ENCODE results near the gene DNTTIP2. TPM values are rescaled to one million over a fixed set of nuclear protein-coding genes. Genes with fewer than 3 reads are reported as not detected.
"Not testable (repeated sequence)": the region's sequence is repeated elsewhere in the genome, so short reads cannot be mapped to it uniquely, and the experiment has no call there.

Gene DNTTIP2
- total RNA-seq, 1 donor from 2014 or later: 55.3 TPM

DNA sequence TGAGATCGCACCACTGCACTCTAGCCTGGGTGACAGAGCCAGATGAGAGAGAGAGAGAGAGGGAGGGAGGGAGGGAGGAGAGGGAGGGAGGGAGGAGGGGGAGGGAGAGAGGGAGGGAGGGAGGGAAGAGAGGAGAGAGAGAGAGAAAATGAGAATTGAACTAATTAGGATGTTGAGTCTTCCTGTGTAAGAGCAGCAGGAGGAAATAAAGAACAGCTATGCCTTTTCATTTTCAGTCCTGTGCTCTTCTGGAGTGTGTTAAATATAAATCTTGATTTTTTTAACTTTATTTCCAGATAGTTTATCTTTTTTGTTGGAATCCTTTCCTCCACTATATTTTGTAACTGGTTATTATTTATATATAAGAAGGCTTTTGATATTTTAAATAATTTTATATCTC lies 27.1 kb downstream of the DNTTIP2 start:
- H3K4me1 ChIP-seq (ENCODE audit: insufficient read depth, low read length): no peaks in the 10 kb centered on the region
- no peaks in the 10 kb centered on the region for H3K27me3 ChIP-seq (ENCODE audit: insufficient read depth, low read length)
- no peaks in the 10 kb centered on the region for H3K79me2 ChIP-seq (ENCODE audit: insufficient read depth, low read length)
- H3K9me3 ChIP-seq (ENCODE audit: insufficient read depth, low read depth, low read length): no peaks in the 10 kb centered on the region
- H2AFZ ChIP-seq (ENCODE audit: low read depth, low read length): no peak overlapping the region
- Mint-ChIP-seq H3K4me3 (ENCODE audit: unreplicated experiment) (no peak overlapping the region), H3K36me3 (ENCODE audit: low read depth, unreplicated experiment) (peaks cover 7% of the 10 kb centered on the region), H3K4me1 (ENCODE audit: low read depth, unreplicated experiment) (peaks cover 3% of the 10 kb centered on the region), H3K27me3 (ENCODE audit: low read depth, unreplicated experiment) (no peaks in the 10 kb centered on the region), H3K9me3 (ENCODE audit: unreplicated experiment) (peaks cover 15% of the 10 kb centered on the region), H3K27ac (ENCODE audit: unreplicated experiment) (no peak overlapping the region)
- H3K27ac ChIP-seq (ENCODE audit: low read depth, low read length): no peak overlapping the region
- TF ChIP-seq, protein P1, sequence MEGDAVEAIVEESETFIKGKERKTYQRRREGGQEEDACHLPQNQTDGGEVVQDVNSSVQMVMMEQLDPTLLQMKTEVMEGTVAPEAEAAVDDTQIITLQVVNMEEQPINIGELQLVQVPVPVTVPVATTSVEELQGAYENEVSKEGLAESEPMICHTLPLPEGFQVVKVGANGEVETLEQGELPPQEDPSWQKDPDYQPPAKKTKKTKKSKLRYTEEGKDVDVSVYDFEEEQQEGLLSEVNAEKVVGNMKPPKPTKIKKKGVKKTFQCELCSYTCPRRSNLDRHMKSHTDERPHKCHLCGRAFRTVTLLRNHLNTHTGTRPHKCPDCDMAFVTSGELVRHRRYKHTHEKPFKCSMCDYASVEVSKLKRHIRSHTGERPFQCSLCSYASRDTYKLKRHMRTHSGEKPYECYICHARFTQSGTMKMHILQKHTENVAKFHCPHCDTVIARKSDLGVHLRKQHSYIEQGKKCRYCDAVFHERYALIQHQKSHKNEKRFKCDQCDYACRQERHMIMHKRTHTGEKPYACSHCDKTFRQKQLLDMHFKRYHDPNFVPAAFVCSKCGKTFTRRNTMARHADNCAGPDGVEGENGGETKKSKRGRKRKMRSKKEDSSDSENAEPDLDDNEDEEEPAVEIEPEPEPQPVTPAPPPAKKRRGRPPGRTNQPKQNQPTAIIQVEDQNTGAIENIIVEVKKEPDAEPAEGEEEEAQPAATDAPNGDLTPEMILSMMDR (IDR thresholded peaks at IDR 0.05; ENCODE audit: insufficient read depth, low read depth, low read length): no peak
- no peak for TF ChIP-seq EZH2 (IDR thresholded peaks at IDR 0.05; ENCODE audit: insufficient read depth, low read length)
- no peak overlapping the region for H3K9ac ChIP-seq (ENCODE audit: low read length)
- FAIRE-seq: no peak
- no peak overlapping the region for H3K4me2 ChIP-seq (ENCODE audit: low read length)
- no peaks in the 10 kb centered on the region for H4K20me1 ChIP-seq (ENCODE audit: insufficient read depth, low read length)
- no peak overlapping the region for H3K4me3 ChIP-seq (ENCODE audit: insufficient read depth, low read depth, low read length)
- H3K36me3 ChIP-seq (ENCODE audit: insufficient read depth, low read length): no peaks in the 10 kb centered on the region
- DNase-seq (ENCODE audit: low read depth): no peak

DNA sequence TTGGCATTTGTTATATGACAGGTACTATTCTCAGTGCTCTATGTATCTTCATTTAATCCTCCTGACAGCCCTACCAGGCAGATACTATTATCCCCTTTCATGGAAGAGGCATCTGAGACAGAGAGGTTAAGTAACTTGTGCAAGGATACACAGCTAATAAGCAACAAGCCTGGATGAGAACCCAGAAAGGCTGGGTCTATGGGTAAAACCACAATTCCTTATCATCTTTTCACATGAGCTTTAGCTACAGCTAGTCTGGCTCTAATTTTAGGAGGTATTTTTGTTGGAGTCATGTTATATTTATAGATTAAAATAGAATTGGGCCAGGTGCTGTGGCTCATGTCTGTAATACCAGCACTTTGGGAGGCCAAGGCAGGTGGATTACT lies 27.7 kb downstream of the DNTTIP2 start:
- DNase-seq (ENCODE audit: low read depth) (no peak), FAIRE-seq (no peak)
- no peaks in the 10 kb centered on the region for H3K27me3 Mint-ChIP-seq (ENCODE audit: low read depth, unreplicated experiment)
- H3K4me1 Mint-ChIP-seq (ENCODE audit: low read depth, unreplicated experiment): peaks cover 3% of the 10 kb centered on the region
- no peak overlapping the region for H3K4me3 Mint-ChIP-seq (ENCODE audit: unreplicated experiment)
- peaks cover 13% of the 10 kb centered on the region for H3K9me3 Mint-ChIP-seq (ENCODE audit: unreplicated experiment)
- Histone ChIP-seq H3K4me2 (ENCODE audit: low read length) (no peak overlapping the region), H3K9me3 (ENCODE audit: insufficient read depth, low read depth, low read length) (no peaks in the 10 kb centered on the region), H3K27ac (ENCODE audit: low read depth, low read length) (no peak overlapping the region), H3K4me3 (ENCODE audit: insufficient read depth, low read depth, low read length) (no peak overlapping the region), H3K79me2 (ENCODE audit: insufficient read depth, low read length) (no peaks in the 10 kb centered on the region), H2AFZ (ENCODE audit: low read depth, low read length) (no peak overlapping the region), H3K27me3 (ENCODE audit: insufficient read depth, low read length) (no peaks in the 10 kb centered on the region), H4K20me1 (ENCODE audit: insufficient read depth, low read length) (no peaks in the 10 kb centered on the region), H3K36me3 (ENCODE audit: insufficient read depth, low read length) (no peaks in the 10 kb centered on the region), H3K9ac (ENCODE audit: low read length) (no peak overlapping the region), H3K4me1 (ENCODE audit: insufficient read depth, low read length) (no peaks in the 10 kb centered on the region)
- H3K27ac Mint-ChIP-seq (ENCODE audit: unreplicated experiment): no peak overlapping the region
- no peak for TF ChIP-seq EZH2 (IDR thresholded peaks at IDR 0.05; ENCODE audit: insufficient read depth, low read length)
- TF ChIP-seq, protein P1 (IDR thresholded peaks at IDR 0.05; ENCODE audit: insufficient read depth, low read depth, low read length): no peak
- H3K36me3 Mint-ChIP-seq (ENCODE audit: low read depth, unreplicated experiment): peaks cover 7% of the 10 kb centered on the region

DNA sequence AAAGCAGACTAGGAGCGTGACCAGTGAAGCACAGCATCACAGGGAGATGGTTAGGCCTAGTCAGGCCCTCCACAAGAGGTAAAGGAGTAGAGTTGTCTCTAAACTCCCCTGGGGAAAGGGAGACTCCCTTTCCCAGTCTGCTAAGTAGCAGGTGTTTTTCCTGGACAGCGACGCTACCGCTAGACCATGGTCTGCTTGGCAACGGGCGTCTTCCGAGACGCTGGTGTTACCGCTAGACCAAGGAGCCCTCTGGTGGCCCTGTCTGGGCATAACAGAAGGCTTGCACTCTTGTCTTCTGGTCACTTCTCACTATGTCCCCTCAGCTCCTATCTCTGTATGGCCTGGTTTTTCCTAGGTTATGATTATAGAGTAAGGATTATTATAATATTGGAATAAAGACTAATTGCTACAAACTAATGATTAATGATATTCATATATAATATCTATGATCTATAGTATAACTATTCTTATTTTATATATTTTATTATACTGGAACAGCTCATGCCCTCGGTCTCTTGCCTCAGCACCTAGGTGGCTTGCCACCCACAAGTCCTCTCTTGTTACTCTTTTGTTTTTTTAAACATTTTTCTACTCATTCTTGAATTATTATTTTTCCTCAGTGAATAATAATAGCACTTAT lies 28.2 kb downstream of the DNTTIP2 start:
- not testable (repeated sequence) for H3K4me1 Mint-ChIP-seq (ENCODE audit: low read depth, unreplicated experiment); H3K9ac ChIP-seq (ENCODE audit: low read length); H3K4me2 ChIP-seq (ENCODE audit: low read length); H3K79me2 ChIP-seq (ENCODE audit: insufficient read depth, low read length); H3K27me3 ChIP-seq (ENCODE audit: insufficient read depth, low read length); H3K36me3 Mint-ChIP-seq (ENCODE audit: low read depth, unreplicated experiment); H3K4me1 ChIP-seq (ENCODE audit: insufficient read depth, low read length); H3K27ac ChIP-seq (ENCODE audit: low read depth, low read length); H3K4me3 ChIP-seq (ENCODE audit: insufficient read depth, low read depth, low read length); H3K27me3 Mint-ChIP-seq (ENCODE audit: low read depth, unreplicated experiment); FAIRE-seq; H3K9me3 ChIP-seq (ENCODE audit: insufficient read depth, low read depth, low read length); H3K27ac Mint-ChIP-seq (ENCODE audit: unreplicated experiment); H3K4me3 Mint-ChIP-seq (ENCODE audit: unreplicated experiment); H3K36me3 ChIP-seq (ENCODE audit: insufficient read depth, low read length); H2AFZ ChIP-seq (ENCODE audit: low read depth, low read length); H4K20me1 ChIP-seq (ENCODE audit: insufficient read depth, low read length)
- peaks cover 12% of the 10 kb centered on the region for H3K9me3 Mint-ChIP-seq (ENCODE audit: unreplicated experiment)
- TF ChIP-seq, protein P1 (IDR thresholded peaks at IDR 0.05; ENCODE audit: insufficient read depth, low read depth, low read length): peak; percentile 31
- DNase-seq (ENCODE audit: low read depth): peak; percentile 56
